Measurements from ENCODE around the gene MGST1. TPM values are rescaled to one million over a fixed set of nuclear protein-coding genes. Genes with fewer than 3 reads are reported as not detected.
"Not testable (repeated sequence)": the region's sequence is repeated elsewhere in the genome, so short reads cannot be mapped to it uniquely, and the experiment has no call there.

Gene MGST1
- total RNA-seq, 1 experiment from 2014 or later: 30.0 TPM

DNA sequence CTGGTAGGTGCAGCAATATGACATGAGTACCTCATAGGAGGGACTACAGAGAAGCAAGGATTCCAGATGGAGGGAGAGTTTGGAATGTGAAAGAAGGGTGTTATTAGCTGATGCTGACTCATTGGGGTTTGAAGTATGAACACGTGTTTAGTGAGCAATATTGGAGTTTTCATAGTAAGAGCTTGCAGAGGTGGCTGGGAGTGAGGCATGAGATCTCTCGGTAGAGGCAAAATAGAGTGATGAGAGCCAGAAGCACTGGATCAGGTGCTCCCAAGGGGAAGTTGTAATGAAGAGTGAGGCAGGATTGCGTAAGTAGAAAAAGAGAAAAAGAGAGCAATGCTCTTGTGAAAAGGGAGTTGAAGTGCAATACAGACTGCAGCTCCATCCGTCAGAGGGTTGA is 42.1 kb downstream of the MGST1 start:
- intact Hi-C loops (cut with micrococcal nuclease; ENCODE audit: unreplicated experiment): loop anchor here (5.0 to 10.0 kb wide), 4 partner anchors 213 to 1255 kb away; no protein-coding TSS in a partner anchor
- peaks cover 7% of the 10 kb centered on the region for H3K9me3 ChIP-seq (ENCODE audit: low read depth, low read length, poor library complexity, severe bottlenecking)
- H3K4me1 ChIP-seq (ENCODE audit: insufficient read depth, low read length, poor library complexity, severe bottlenecking): peaks cover 13% of the 10 kb centered on the region
- no peak overlapping the region for H3K27ac ChIP-seq (ENCODE audit: low read depth, low read length, poor library complexity, severe bottlenecking)
- no peaks in the 10 kb centered on the region for H3K36me3 ChIP-seq (ENCODE audit: insufficient read depth, low read length, poor library complexity, severe bottlenecking)
- POLR2A ChIA-PET (ENCODE audit: low non-redundant PET): no interaction called here
- BruUV-seq (replicated peaks): no TSS peak
- TF ChIP-seq EZH2 (IDR thresholded peaks at IDR 0.05; ENCODE audit: borderline replicate concordance, low read depth, low read length, poor library complexity, severe bottlenecking) (no peak), CTCF (conservative IDR thresholded peaks at IDR 0.05; ENCODE audit: low read depth, low read length) (no peak)
- no peak for DNase-seq (ENCODE audit: low spot score)
- H3K4me3 ChIP-seq (ENCODE audit: low read depth, low read length, poor library complexity, severe bottlenecking): no peak overlapping the region
- CTCF ChIA-PET: no interaction called here
- H3K27me3 ChIP-seq (replicated peaks; ENCODE audit: insufficient read depth, low read depth, low read length, poor library complexity): no peaks in the 10 kb centered on the region

DNA sequence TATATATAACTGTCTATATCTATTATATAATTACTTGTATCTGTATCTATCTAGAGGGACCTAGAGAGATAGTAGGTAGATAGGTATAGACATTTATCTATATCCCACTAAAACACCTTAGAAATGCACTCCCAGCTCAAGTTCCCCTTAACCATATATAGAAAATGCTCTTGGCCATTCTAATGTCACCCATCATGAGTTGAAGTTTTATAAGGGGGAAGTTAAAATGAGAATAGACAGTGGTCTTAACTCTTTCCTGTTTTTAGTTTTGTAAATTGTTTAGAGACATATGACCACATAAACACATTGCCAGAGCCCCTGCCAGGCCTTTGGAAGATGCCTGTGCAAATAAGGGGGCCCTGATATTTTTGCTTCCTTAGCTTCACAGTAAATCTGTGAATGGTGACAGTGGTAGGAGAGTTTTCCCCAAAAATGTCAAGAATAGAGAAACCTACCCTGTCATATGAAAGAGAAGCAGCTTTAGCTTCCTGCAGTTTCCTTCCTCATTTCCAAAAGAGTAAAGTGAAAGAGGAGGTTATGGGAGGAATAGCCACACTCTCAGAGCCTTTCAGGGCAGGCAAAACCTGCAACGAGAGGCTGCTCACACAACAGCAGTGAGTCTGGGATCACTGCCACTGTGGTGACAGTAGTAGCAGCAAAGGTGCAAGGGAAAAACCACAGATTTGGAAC is 45.5 kb downstream of the MGST1 start:
- POLR2A ChIA-PET (ENCODE audit: low non-redundant PET): no interaction called here
- CTCF ChIA-PET: no interaction called here
- H3K27me3 ChIP-seq (replicated peaks; ENCODE audit: insufficient read depth, low read depth, low read length, poor library complexity): no peaks in the 10 kb centered on the region
- intact Hi-C loops (cut with micrococcal nuclease; ENCODE audit: unreplicated experiment): no loop called here
- no peak overlapping the region for H3K4me3 ChIP-seq (ENCODE audit: low read depth, low read length, poor library complexity, severe bottlenecking)
- no peak for DNase-seq (ENCODE audit: low spot score)
- no peak for TF ChIP-seq EZH2 (IDR thresholded peaks at IDR 0.05; ENCODE audit: borderline replicate concordance, low read depth, low read length, poor library complexity, severe bottlenecking)
- no peak for TF ChIP-seq CTCF (conservative IDR thresholded peaks at IDR 0.05; ENCODE audit: low read depth, low read length)
- no peaks in the 10 kb centered on the region for H3K4me1 ChIP-seq (ENCODE audit: insufficient read depth, low read length, poor library complexity, severe bottlenecking)
- H3K36me3 ChIP-seq (ENCODE audit: insufficient read depth, low read length, poor library complexity, severe bottlenecking): no peaks in the 10 kb centered on the region
- peaks cover 7% of the 10 kb centered on the region for H3K9me3 ChIP-seq (ENCODE audit: low read depth, low read length, poor library complexity, severe bottlenecking)
- no peak overlapping the region for H3K27ac ChIP-seq (ENCODE audit: low read depth, low read length, poor library complexity, severe bottlenecking)
- BruUV-seq (replicated peaks): no TSS peak

DNA sequence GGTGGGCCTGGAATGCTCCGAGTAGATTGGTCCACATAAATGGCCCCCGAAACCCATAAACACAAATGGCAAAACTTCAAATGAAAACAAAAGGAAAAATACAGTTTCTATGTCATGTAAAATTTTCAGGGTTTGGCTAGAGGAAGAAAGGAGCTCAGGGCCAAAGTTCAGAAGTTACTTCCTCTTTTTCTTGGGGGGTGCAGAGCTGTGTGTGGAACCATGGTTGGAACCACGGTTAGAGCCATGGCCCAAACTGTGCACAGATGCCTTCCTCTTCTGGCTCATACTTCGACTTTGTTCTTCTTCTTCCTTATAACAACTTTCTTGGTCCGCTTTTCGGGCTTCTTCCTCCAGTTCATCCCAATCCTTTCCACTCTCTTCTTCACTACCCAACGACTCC is 51.7 kb downstream of the MGST1 start:
- intact Hi-C loops (cut with micrococcal nuclease; ENCODE audit: unreplicated experiment): no loop called here
- no TSS peak for BruUV-seq (replicated peaks)
- TF ChIP-seq CTCF (conservative IDR thresholded peaks at IDR 0.05; ENCODE audit: low read depth, low read length): no peak
- TF ChIP-seq EZH2 (IDR thresholded peaks at IDR 0.05; ENCODE audit: borderline replicate concordance, low read depth, low read length, poor library complexity, severe bottlenecking): no peak
- CTCF ChIA-PET: no interaction called here
- POLR2A ChIA-PET (ENCODE audit: low non-redundant PET): no interaction called here
- no peaks in the 10 kb centered on the region for H3K4me1 ChIP-seq (ENCODE audit: insufficient read depth, low read length, poor library complexity, severe bottlenecking)
- H3K27ac ChIP-seq (ENCODE audit: low read depth, low read length, poor library complexity, severe bottlenecking): no peak overlapping the region
- no peak overlapping the region for H3K4me3 ChIP-seq (ENCODE audit: low read depth, low read length, poor library complexity, severe bottlenecking)
- peaks cover under 1% of the 10 kb centered on the region for H3K9me3 ChIP-seq (ENCODE audit: low read depth, low read length, poor library complexity, severe bottlenecking)
- H3K27me3 ChIP-seq (replicated peaks; ENCODE audit: insufficient read depth, low read depth, low read length, poor library complexity): no peaks in the 10 kb centered on the region
- DNase-seq (ENCODE audit: low spot score): no peak
- no peaks in the 10 kb centered on the region for H3K36me3 ChIP-seq (ENCODE audit: insufficient read depth, low read length, poor library complexity, severe bottlenecking)

- intact Hi-C loops (cut with micrococcal nuclease; ENCODE audit: unreplicated experiment); H3K27ac ChIP-seq (ENCODE audit: low read depth, low read length, poor library complexity, severe bottlenecking); CTCF ChIA-PET: not testable (repeated sequence)
These were observed 54.4 kb downstream of the MGST1 start for GRCh38 chr12:16401835-16402234.

More at GRCh38 chr12:16401835-16402234, 54.4 kb downstream of the MGST1 start:
- DNase-seq (ENCODE audit: low spot score); POLR2A ChIA-PET (ENCODE audit: low non-redundant PET); H3K9me3 ChIP-seq (ENCODE audit: low read depth, low read length, poor library complexity, severe bottlenecking); H3K4me1 ChIP-seq (ENCODE audit: insufficient read depth, low read length, poor library complexity, severe bottlenecking); H3K27me3 ChIP-seq (replicated peaks; ENCODE audit: insufficient read depth, low read depth, low read length, poor library complexity); H3K4me3 ChIP-seq (ENCODE audit: low read depth, low read length, poor library complexity, severe bottlenecking); H3K36me3 ChIP-seq (ENCODE audit: insufficient read depth, low read length, poor library complexity, severe bottlenecking); BruUV-seq (replicated peaks): not testable (repeated sequence)
